ENCODE results near the gene QRFPR. TPM values are rescaled to one million over a fixed set of nuclear protein-coding genes. Genes with fewer than 3 reads are reported as not detected.

QRFPR gene
- total and polyA plus RNA-seq, 3 experiments from 2014 or later: not detected

Other genes starting within 250 kb of the QRFPR start
- 10 to 100 TPM; 13.7 to 15.7 TPM for gene TNIP3, start 216.7 kb downstream of the QRFPR start, total RNA-seq
- 7.0 TPM for gene TNIP3, start 216.7 kb downstream of the QRFPR start, polyA plus RNA-seq